HG02571 (cell line): ENCODE results near the gene RGL3.
A peak's percentile ranks its signal among the peaks of the same experiment; 100 is the strongest.
"Not testable (repeated sequence)": the region's sequence is repeated elsewhere in the genome, so short reads cannot be mapped to it uniquely, and the experiment has no call there.

ENCODE experiments used
- ATAC-seq: cut with Tn5 transposase; IDR thresholded peaks from one replicate; pipeline ENCODE4 v1.9.1; 2021; ENCODE audit warnings: mild to moderate bottlenecking, moderate library complexity; ENCODE audit not compliant: unreplicated experiment

The RGL3 gene

GRCh38 chr19:11450570-11451326 lies 31.6 kb upstream of the RGL3 start:
- ATAC-seq: no peak

GRCh38 chr19:11448923-11449554 lies 29.9 kb upstream of the RGL3 start:
- ATAC-seq: no peak

GRCh38 chr19:11448410-11448809 lies 29.3 kb upstream of the RGL3 start:
- ATAC-seq: no peak

GRCh38 chr19:11447347-11448262 lies 28.5 kb upstream of the RGL3 start:
- ATAC-seq: no peak

- no peak for ATAC-seq
These were observed 27.7 kb upstream of the RGL3 start for GRCh38 chr19:11446652-11447301.

- no peak for ATAC-seq
These were observed 27.1 kb upstream of the RGL3 start for GRCh38 chr19:11446271-11446651.

- ATAC-seq: no peak
These were observed 26.0 kb upstream of the RGL3 start for GRCh38 chr19:11445141-11445540.

- no peak for ATAC-seq
These were observed 24.9 kb upstream of the RGL3 start for GRCh38 chr19:11444059-11444458.

- ATAC-seq: no peak
These were observed 18.8 kb upstream of the RGL3 start for GRCh38 chr19:11437955-11438354.

GRCh38 chr19:11435833-11436313 lies 16.8 kb upstream of the RGL3 start:
- ATAC-seq: no peak

- ATAC-seq: peak; percentile 90
These were observed 16.1 kb upstream of the RGL3 start, which contains the start of the genes ODAD3 and PRKCSH for GRCh38 chr19:11435057-11435832. Gene ODAD3, minus strand, starts transcription at chr19:11435121. Its CDS starts 105 bp downstream, at chr19:11435016. Gene PRKCSH, plus strand, starts transcription at chr19:11435635. Its CDS starts 483 bp downstream, at chr19:11436118.

GRCh38 chr19:11434703-11435056 lies 15.6 kb upstream of the RGL3 start:
- ATAC-seq: no peak

GRCh38 chr19:11433526-11433925 lies 14.4 kb upstream of the RGL3 start:
- not testable (repeated sequence) for ATAC-seq

- ATAC-seq: no peak
These were observed 7.5 kb upstream of the RGL3 start for GRCh38 chr19:11426656-11427055.

GRCh38 chr19:11425719-11426457 lies 6.8 kb upstream of the RGL3 start:
- no peak for ATAC-seq

- no peak for ATAC-seq
These were observed 4.7 kb upstream of the RGL3 start for GRCh38 chr19:11423791-11424181.

- ATAC-seq: no peak
These were observed 4.2 kb upstream of the RGL3 start for GRCh38 chr19:11423164-11423790.

- ATAC-seq: no peak
These were observed 3.3 kb upstream of the RGL3 start for GRCh38 chr19:11422163-11423065.
